Activated naive CD4-positive, alpha-beta T cell treated with anti-CD3 and anti-CD28 coated beads, Interleukin-2, amount 50 U/mL, for 72 hours (primary cell): Measurements from ENCODE around the gene ISY1. TPM values are rescaled to one million over a fixed set of nuclear protein-coding genes. Genes with fewer than 3 reads are reported as not detected.
A peak's percentile ranks its signal among the peaks of the same experiment; 100 is the strongest.

Experiments used
- ATAC-seq, 2 donors: fragments of 150-1000 bp; cut with Tn5 transposase; 2 replicates each; pipeline ENCODE4 v1.10.0; 2021; ENCODE audit warnings: mild to moderate bottlenecking in 2 of 2, moderate library complexity in 2 of 2
- DNase-seq, 2 donors: peaks; one replicate each; pipeline ENCODE4 v3.0.0; 2021 to 2022; ENCODE audit warnings: low spot score in 2 of 2
- H3K27ac Mint-ChIP-seq, 2 donors: one replicate each; pipeline ENCODE4 v1.8.0; 2022; ENCODE audit warnings: mild to moderate bottlenecking in 2 of 2, mixed read lengths in 2 of 2
- H3K36me3 Mint-ChIP-seq, 2 donors: one replicate each; pipeline ENCODE4 v1.8.0; 2022; ENCODE audit warnings: mixed read lengths in 2 of 2
- H3K9me3 Mint-ChIP-seq, 2 donors: one replicate each; pipeline ENCODE4 v1.8.0; 2022; ENCODE audit warnings: mixed read lengths in 2 of 2
- total RNA-seq, 2 donors: library from RNA; stranded (reverse); gene quantifications; one replicate each; pipeline ENCODE4 v1.2.3, GENCODE V29; 2022

Gene ISY1
- total RNA-seq, 2 donors from 2014 or later = 69.9 to 84.0 TPM

DNA sequence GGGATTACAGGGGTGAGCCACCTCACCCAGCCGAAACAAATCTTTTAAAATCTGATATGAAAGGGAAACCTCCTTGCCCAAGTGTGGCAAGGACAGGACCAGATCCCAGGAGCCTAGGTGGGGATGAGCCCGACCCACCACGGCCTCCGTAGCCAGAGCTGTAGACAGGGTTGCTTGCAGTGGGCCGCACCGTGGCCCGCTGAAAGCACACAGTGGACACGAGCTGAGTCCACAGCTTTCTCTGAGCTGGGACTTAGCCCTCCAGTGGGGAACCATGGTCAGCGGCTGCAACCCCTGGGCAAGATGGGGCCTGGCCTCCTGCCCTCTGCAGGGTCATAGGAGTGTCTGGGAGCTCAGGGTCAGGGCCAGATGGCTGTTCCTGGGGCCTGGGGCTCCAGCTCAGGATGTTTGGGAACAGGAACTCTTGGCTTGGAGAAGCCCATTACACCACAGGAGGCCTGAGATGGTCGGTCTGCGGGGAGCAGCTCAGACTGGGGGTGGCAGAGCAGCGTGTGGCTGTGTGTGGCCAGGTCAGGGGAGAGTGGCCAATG, 75.6 kb downstream of the ISY1 start:
- no peaks in the 10 kb centered on the region for H3K36me3 Mint-ChIP-seq
- H3K27ac Mint-ChIP-seq = peak overlapping the region; percentile 79 to 84
- peaks cover 0 to 4% of the 10 kb centered on the region in 2 donors for H3K9me3 Mint-ChIP-seq
- no peak for DNase-seq
- ATAC-seq = peak in 1 of 2 donors; percentile 9

DNA sequence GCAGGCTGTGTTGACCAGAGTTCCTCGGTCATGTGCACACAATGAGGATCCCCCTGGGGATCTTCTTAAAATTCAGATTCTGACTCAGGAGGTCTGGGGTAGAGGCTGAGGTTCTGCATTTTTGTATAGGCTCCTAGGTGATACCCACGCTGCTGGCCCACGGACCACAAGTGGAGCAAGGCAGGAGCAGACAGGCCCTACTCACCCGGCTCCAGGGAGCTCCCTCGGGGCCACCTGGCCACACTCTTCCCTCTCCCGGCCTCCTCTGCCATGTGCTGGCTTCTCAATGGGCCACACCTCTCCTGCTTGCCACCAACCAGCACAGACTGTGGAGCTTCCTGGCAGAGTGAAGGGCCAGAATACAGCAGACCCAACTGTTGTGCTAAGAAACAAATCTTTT, 76.4 kb downstream of the ISY1 start:
- H3K9me3 Mint-ChIP-seq = peaks cover 0 to 4% of the 10 kb centered on the region in 2 donors
- H3K27ac Mint-ChIP-seq = peak overlapping the region; percentile 60 to 79
- DNase-seq (no peak), ATAC-seq (peak; percentile 4 to 21)
- no peaks in the 10 kb centered on the region for H3K36me3 Mint-ChIP-seq

DNA sequence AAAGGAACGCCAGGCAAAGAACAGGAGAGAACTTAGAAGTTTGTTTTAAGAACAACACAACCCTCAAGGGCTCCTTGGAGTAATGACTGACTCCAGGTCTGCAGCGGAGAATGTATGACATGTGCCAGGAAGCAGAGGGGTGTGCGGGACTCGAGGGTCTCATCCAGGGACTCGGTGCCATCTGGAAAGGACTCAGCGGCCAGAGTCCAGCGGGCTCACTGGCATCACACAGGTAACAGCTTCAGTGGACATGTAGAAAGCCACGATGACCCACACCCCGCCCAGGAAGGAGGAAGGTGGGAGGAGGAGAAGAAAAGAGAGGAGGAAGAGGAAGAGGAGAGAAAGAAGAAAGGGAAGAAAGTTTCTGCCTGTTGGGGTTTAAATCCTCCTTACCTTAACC, 78.8 kb downstream of the ISY1 start:
- Mint-ChIP-seq H3K9me3 (peaks cover 0 to 4% of the 10 kb centered on the region in 2 donors), H3K27ac (peak overlapping the region; percentile 33 to 81), H3K36me3 (no peaks in the 10 kb centered on the region)
- DNase-seq (no peak), ATAC-seq (no peak)

DNA sequence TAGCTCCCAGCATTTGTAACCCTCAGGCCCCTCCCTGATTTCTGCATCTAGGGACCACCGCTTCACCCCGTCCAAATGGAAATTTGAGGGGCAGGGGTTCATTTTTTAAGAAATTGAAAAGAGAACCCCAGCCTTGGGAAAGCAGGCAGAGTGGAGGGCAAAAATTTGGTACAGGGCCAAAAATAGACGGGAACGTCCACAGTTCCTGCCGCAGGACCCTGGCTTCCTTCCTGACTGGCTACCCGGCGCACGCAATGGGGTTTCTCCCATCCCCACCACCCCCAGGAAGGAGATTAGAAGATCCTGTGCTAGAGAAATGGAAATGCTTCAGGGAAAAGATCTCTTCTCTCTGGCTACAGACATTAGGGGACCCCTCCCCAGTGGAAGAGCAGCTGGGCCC, 79.4 kb downstream of the ISY1 start:
- DNase-seq = no peak

DNA sequence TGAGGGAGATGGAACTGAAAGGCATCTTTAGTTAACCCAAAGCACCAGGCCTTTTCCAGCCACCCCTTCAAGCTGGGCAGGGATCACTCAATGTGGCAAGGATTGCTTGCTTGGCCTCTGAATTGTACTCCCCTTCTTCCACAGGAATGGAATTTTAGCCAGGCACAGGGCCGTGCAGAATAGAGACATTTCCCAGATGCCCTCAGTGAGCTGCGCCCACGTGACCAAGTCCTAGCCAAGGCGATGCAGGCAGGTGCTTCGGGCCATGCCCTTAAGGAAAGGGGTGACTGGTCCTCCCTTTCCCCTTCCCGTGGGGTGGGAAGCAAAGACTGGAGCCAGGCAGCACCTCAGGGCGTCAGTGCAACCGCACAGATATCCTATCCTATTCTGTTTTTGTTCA, 82.4 kb downstream of the ISY1 start:
- Mint-ChIP-seq H3K36me3 (no peaks in the 10 kb centered on the region), H3K9me3 (peaks cover 0 to 2% of the 10 kb centered on the region in 2 donors), H3K27ac (no peak overlapping the region)
- DNase-seq (no peak), ATAC-seq (no peak)

More for the DNA sequence above, 79.4 kb downstream of the ISY1 start:
- Mint-ChIP-seq H3K27ac (peak overlapping the region; percentile 50 to 81), H3K9me3 (peaks cover 0 to 4% of the 10 kb centered on the region in 2 donors), H3K36me3 (no peaks in the 10 kb centered on the region)
- no peak for ATAC-seq

Other genes starting within 250 kb of the ISY1 start
- under 1 TPM in 1 of 2 donors, not detected in 1; 0.45 TPM for gene CFAP92, start 167.0 kb downstream of the ISY1 start, total RNA-seq
- gene EFCC1, start 159.8 kb downstream of the ISY1 start, total RNA-seq = under 1 TPM in 1 of 2 donors, not detected in 1; 0.18 TPM
- not detected for gene GP9, start 100.3 kb downstream of the ISY1 start, total RNA-seq
- gene RAB43, start 39.3 kb downstream of the ISY1 start, total RNA-seq = 10 to 100 TPM; 57.4 to 64.1 TPM
- gene CNBP, start 22.8 kb upstream of the ISY1 start, total RNA-seq = 100 to 1,000 TPM; 282 to 299 TPM
- gene COPG1, start 88.5 kb upstream of the ISY1 start, total RNA-seq = 100 to 1,000 TPM; 130 to 147 TPM
- gene HMCES, start 117.8 kb upstream of the ISY1 start, total RNA-seq = 10 to 100 TPM; 58.5 to 78.7 TPM